Adrenal gland (tissue), 12 donors: ENCODE measurements around the gene LMF1. TPM values are rescaled to one million over a fixed set of nuclear protein-coding genes. Genes with fewer than 3 reads are reported as not detected.

ENCODE experiments used
- DNase-seq, 7 donors: peaks; one replicate each; pipeline ENCODE4 v3.0.0-alpha.2; 2019 to 2020
- H3K27ac ChIP-seq, 5 donors: fragments of 200-600 bp; sonication (generic) in 4 of 5; 1 replicate in 3 of 5; 2 replicates in 2 of 5; pipeline versions ENCODE4 v1.5.1 to v1.8.0; 2016 to 2020; ENCODE audit warnings: mild to moderate bottlenecking in 1 of 5
- H3K27me3 ChIP-seq: fragments of 200-600 bp; 2 replicates; pipeline ENCODE4 v1.8.0; 2021
- H3K36me3 ChIP-seq, 2 donors: fragments of 200-600 bp; replicated peaks in 1 of 2; 1 replicate in 1 of 2; 2 replicates in 1 of 2; pipeline versions ENCODE4 v1.5.1 to v1.8.0; 2018 to 2022
- H3K4me1 ChIP-seq, 2 donors: fragments of 200-600 bp; replicated peaks in 1 of 2; 1 replicate in 1 of 2; 2 replicates in 1 of 2; pipeline versions ENCODE4 v1.5.1 to v1.8.0; 2018 to 2021
- H3K4me3 ChIP-seq, 4 donors: fragments of 200-600 bp; sonication (generic) in 3 of 4; one replicate each; pipeline ENCODE4 v1.5.1; 2016 to 2018
- H3K9me3 ChIP-seq, 3 donors: fragments of 200-600 bp; sonication (generic) in 1 of 3; replicated peaks in 1 of 3; 1 replicate in 2 of 3; 2 replicates in 1 of 3; pipeline versions ENCODE4 v1.5.1 to v1.8.0; 2016 to 2021
- CTCF ChIP-seq, 6 experiments: fragments of 450-650 bp in 4 of 6; fragments of 200-600 bp in 2 of 6; sonication (generic) in 1 of 6; IDR thresholded peaks; 1 replicate in 5 of 6; 2 replicates in 1 of 6; pipeline versions ENCODE4 v1.5.1 to v1.8.0; 2016 to 2021; ENCODE audit warnings: antibody characterized with exemption in 6 of 6, mild to moderate bottlenecking in 2 of 6, moderate library complexity in 1 of 6
- POLR2A ChIP-seq, 2 donors: fragments of 450-650 bp; IDR thresholded peaks; one replicate each; pipeline ENCODE4 v1.6.1; 2017; ENCODE audit warnings: antibody characterized with exemption in 2 of 2, mild to moderate bottlenecking in 2 of 2, moderate library complexity in 1 of 2
- WGBS, 4 donors: extraction: QIAGEN DNeasy Blood & Tissue Kit in 2 of 4; methylation state at CpG; one replicate each; pipeline versions ENCODE4 v1.1.5 to v1.1.7; 2013 to 2017; 5-methylcytosine and 5-hydroxymethylcytosine counted together
- intact Hi-C, 2 donors: fragments of 100-400 bp; cut with DNase I; formaldehyde crosslinking; loops; one replicate each; pipeline versions ENCODE4 v1.14.1 to v1.15.0; 2022 to 2023
- polyA plus RNA-seq, 3 donors: library from polyadenylated mRNA; stranded (reverse); fragments of 200-250 nt in 2 of 3; fragments of 350-450 nt in 1 of 3; fragmentation: Illumina TruSeq in 1 of 3; extraction: RNeasy Lipid Tissue Mini Kit (QIAGEN cat#74804) in 1 of 3; gene quantifications; one replicate each; pipeline ENCODE4 v1.2.3, GENCODE V29; 2013 to 2014
- total RNA-seq, 9 donors: library from RNA; depleted of rRNA in 4 of 9; stranded (reverse); fragments of >200 nt in 4 of 9; fragments of 120-200 nt in 1 of 9; fragmentation: NEBNext Ultra II Directional in 1 of 9; extraction: Animal tissue kit (Norgen Biotek cat#: 25700) in 1 of 9; gene quantifications; one replicate each; pipeline versions ENCODE4 v1.1.0 to v1.2.4, GENCODE V29; 2013 to 2023
- donor health status: healthy with polysubstance abuse.
- donor health status: Bipolar disorder and iron deficiency.
- donor health status: DM: yes; HTN: yes; CAD: no.
- donor health status: DM: no; HTN: no; CAD: no.
- donor health status: DM: no; HTN: no; CAD: no.
- donor health status: DM: yes; HTN: yes; CAD: no.

The LMF1 gene
- total and polyA plus RNA-seq, 12 donors, result 10.5 to 101 (median 36.3) TPM

DNA sequence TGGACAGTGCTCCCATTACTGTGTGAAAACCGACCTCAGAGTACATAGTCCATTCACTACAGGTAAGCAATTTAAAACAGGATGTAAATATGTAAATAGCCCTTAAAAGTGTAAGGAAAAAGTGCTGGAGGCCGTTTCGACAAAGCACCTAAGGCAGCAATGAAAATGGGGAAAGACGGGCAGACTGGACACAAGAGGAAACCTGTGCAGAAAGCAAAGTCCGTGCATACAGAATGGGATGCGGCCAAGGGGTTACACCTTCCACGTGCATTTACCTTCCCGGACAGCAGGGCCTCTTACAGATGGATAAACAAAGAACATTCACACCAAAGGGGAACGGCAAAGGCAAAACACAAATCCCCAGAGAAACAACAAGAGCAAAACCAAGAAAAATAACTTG lies 32.0 kb downstream of the LMF1 start:
- no peaks in the 10 kb centered on the region for H3K27me3 ChIP-seq
- no peak overlapping the region for H3K27ac ChIP-seq
- H3K9me3 ChIP-seq, result peaks cover 0 to 8% (median 0%) of the 10 kb centered on the region in 3 donors
- H3K4me1 ChIP-seq, result no peaks in the 10 kb centered on the region
- 83 to 94% (median 93%) methylated on average over 9 of the region's 9 CpGs for WGBS, 4 donors
- no peaks in the 10 kb centered on the region for H3K36me3 ChIP-seq
- no peak for DNase-seq
- no peak for TF ChIP-seq CTCF (IDR thresholded peaks at IDR 0.05)
- TF ChIP-seq POLR2A (IDR thresholded peaks at IDR 0.05), result no peak
- H3K4me3 ChIP-seq, result no peak overlapping the region
- intact Hi-C loops, result no loop called here

DNA sequence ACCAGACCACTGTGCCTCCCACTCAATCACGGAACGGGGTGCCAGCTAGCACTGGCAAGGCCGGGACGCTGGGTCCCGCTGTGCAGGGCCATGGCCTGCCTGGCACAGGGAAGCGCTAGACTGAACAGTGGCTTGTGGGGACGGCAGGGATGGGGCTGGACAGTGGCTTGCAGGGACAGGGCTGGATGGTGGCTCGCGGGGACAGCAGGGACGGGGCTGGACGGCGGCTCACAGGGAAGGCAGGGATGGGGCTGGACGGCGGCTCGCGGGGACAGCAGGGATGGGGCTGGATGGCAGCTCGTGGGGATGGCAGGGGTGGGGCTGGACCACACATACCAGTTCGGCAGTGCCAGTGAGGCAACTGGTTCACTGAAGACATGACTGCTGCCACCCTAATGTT lies 32.6 kb downstream of the LMF1 start:
- TF ChIP-seq POLR2A (IDR thresholded peaks at IDR 0.05) (no peak), CTCF (IDR thresholded peaks at IDR 0.05) (no peak)
- no peak for DNase-seq
- Histone ChIP-seq H3K4me1 (no peaks in the 10 kb centered on the region), H3K27ac (no peak overlapping the region), H3K9me3 (peaks cover 0 to 8% (median 0%) of the 10 kb centered on the region in 3 donors), H3K27me3 (no peaks in the 10 kb centered on the region), H3K4me3 (no peak overlapping the region), H3K36me3 (peaks cover 0 to 4% of the 10 kb centered on the region in 2 donors)
- intact Hi-C loops, result no loop called here
- 90 to 95% (median 92%) methylated on average over 15 to 18 of the region's 18 CpGs for WGBS, 4 donors

- 82 to 97% (median 92%) methylated on average over 6 of the region's 6 CpGs for WGBS, 4 donors
- H3K9me3 ChIP-seq, result peaks cover 0 to 8% (median 0%) of the 10 kb centered on the region in 3 donors
- no peak overlapping the region for H3K27ac ChIP-seq
- H3K4me3 ChIP-seq, result no peak overlapping the region
- no peaks in the 10 kb centered on the region for H3K27me3 ChIP-seq
- TF ChIP-seq CTCF (IDR thresholded peaks at IDR 0.05), result no peak
- TF ChIP-seq POLR2A (IDR thresholded peaks at IDR 0.05), result no peak
- no peak for DNase-seq
- no peaks in the 10 kb centered on the region for H3K4me1 ChIP-seq
- intact Hi-C loops, result no loop called here
- peaks cover 0 to 8% of the 10 kb centered on the region in 2 donors for H3K36me3 ChIP-seq
Observed at GRCh38 chr16:937723-938122, 33.1 kb downstream of the LMF1 start.

- H3K4me1 ChIP-seq, result no peaks in the 10 kb centered on the region
- no peaks in the 10 kb centered on the region for H3K27me3 ChIP-seq
- TF ChIP-seq CTCF (IDR thresholded peaks at IDR 0.05), result no peak
- no peak for DNase-seq
- H3K36me3 ChIP-seq, result peaks cover 0 to 8% of the 10 kb centered on the region in 2 donors
- peaks cover 0 to 8% (median 0%) of the 10 kb centered on the region in 3 donors for H3K9me3 ChIP-seq
- whole genome bisulfite sequencing, 4 donors, result 80 to 90% (median 88%) methylated on average over 7 to 8 of the region's 8 CpGs
- no peak overlapping the region for H3K4me3 ChIP-seq
- intact Hi-C loops, result no loop called here
- no peak overlapping the region for H3K27ac ChIP-seq
Observed at GRCh38 chr16:937311-937710, 33.5 kb downstream of the LMF1 start.
